Activated CD4-positive, alpha-beta T cell treated with anti-CD3 and anti-CD28 coated beads, Interleukin-2, amount 50 U/mL, for 16 hours (primary cell): Measurements from ENCODE around the gene SRA1.
"Not testable (repeated sequence)": the region's sequence is repeated elsewhere in the genome, so short reads cannot be mapped to it uniquely, and the experiment has no call there.

Source experiments
- DNase-seq: peaks from one replicate; pipeline ENCODE4 v3.0.0-alpha.2; 2020

SRA1 gene

GRCh38 chr5:140557136-140557805 is at the start of gene SRA1:
SRA1 (minus strand) TSS chr5:140557473; CDS start chr5:140557452, 21 bp downstream.
- DNase-seq, result peak; percentile 93

GRCh38 chr5:140607031-140607430 is 49.8 kb upstream of the SRA1 start:
- no peak for DNase-seq

- no peak for DNase-seq
Observed at GRCh38 chr5:140605879-140606278, 48.6 kb upstream of the SRA1 start.

GRCh38 chr5:140603734-140604133 is 46.5 kb upstream of the SRA1 start:
- DNase-seq, result no peak

GRCh38 chr5:140603446-140603698 is 46.1 kb upstream of the SRA1 start:
- not testable (repeated sequence) for DNase-seq

GRCh38 chr5:140602147-140602546 is 44.9 kb upstream of the SRA1 start:
- no peak for DNase-seq

GRCh38 chr5:140600096-140600495 is 42.8 kb upstream of the SRA1 start:
- no peak for DNase-seq

GRCh38 chr5:140598836-140599235 is 41.6 kb upstream of the SRA1 start:
- DNase-seq, result no peak

- no peak for DNase-seq
Observed at GRCh38 chr5:140596321-140596741, 39.1 kb upstream of the SRA1 start.

- no peak for DNase-seq
Observed at GRCh38 chr5:140595538-140596300, 38.4 kb upstream of the SRA1 start.

- no peak for DNase-seq
Observed at GRCh38 chr5:140594169-140594568, 36.9 kb upstream of the SRA1 start.

GRCh38 chr5:140593070-140593469 is 35.8 kb upstream of the SRA1 start:
- not testable (repeated sequence) for DNase-seq

- no peak for DNase-seq
Observed at GRCh38 chr5:140591747-140592372, 34.6 kb upstream of the SRA1 start.

GRCh38 chr5:140590861-140591260 is 33.6 kb upstream of the SRA1 start:
- DNase-seq, result no peak

- DNase-seq, result no peak
Observed at GRCh38 chr5:140588311-140589070, 31.2 kb upstream of the SRA1 start.

GRCh38 chr5:140587495-140587894 is 30.2 kb upstream of the SRA1 start:
- DNase-seq, result no peak

GRCh38 chr5:140579188-140579747 is 22.0 kb upstream of the SRA1 start:
- not testable (repeated sequence) for DNase-seq

- DNase-seq, result no peak
Observed at GRCh38 chr5:140576776-140577201, 19.5 kb upstream of the SRA1 start.

- no peak for DNase-seq
Observed at GRCh38 chr5:140575309-140575708, 18.0 kb upstream of the SRA1 start.

- DNase-seq, result no peak
Observed at GRCh38 chr5:140574165-140574564, 16.9 kb upstream of the SRA1 start.

GRCh38 chr5:140573683-140574082 is 16.4 kb upstream of the SRA1 start:
- DNase-seq, result no peak

GRCh38 chr5:140571105-140571504 is 13.8 kb upstream of the SRA1 start:
- no peak for DNase-seq

GRCh38 chr5:140570488-140570887 is 13.2 kb upstream of the SRA1 start:
- DNase-seq, result no peak
